Upper lobe of left lung (tissue), 4 donors: ENCODE results near the gene RHOC.

Experiments
- POLR2A ChIP-seq, 4 donors: fragments of 450-650 bp; IDR thresholded peaks; one replicate each; pipeline ENCODE4 v1.5.1; 2016 to 2017; ENCODE audit warnings: antibody characterized with exemption in 4 of 4, mild to moderate bottlenecking in 2 of 4
- TF ChIP-seq, protein P1 (sequence below), 6 experiments: fragments of 450-650 bp in 4 of 6; fragments of 200-600 bp in 2 of 6; sonication (generic) in 2 of 6; IDR thresholded peaks; one replicate each; pipeline ENCODE4 v1.5.1; 2016 to 2019; ENCODE audit warnings: antibody characterized with exemption in 6 of 6

DNA sequence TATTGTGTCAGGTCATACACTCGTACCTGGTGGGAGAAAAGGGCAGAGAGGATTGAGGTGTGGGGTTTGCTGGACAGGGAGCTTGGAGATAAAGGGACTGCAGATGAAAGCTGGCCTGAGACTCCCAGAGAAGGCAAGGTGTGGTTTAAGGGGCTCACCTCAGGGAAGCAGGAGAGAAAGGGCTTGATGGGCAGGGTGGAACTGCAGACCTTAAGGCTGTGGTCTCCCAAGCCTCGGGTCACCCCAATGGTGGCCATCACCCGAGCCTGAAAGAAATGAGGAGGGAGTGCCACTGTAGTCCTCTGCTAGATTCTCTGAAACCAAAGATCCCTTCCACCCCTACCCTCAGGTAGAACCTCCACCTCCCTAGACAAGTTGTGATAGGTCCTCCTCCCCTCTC, 3.7 kb upstream of the RHOC start:
- no peak for TF ChIP-seq POLR2A (IDR thresholded peaks at IDR 0.05)
- TF ChIP-seq, protein P1, sequence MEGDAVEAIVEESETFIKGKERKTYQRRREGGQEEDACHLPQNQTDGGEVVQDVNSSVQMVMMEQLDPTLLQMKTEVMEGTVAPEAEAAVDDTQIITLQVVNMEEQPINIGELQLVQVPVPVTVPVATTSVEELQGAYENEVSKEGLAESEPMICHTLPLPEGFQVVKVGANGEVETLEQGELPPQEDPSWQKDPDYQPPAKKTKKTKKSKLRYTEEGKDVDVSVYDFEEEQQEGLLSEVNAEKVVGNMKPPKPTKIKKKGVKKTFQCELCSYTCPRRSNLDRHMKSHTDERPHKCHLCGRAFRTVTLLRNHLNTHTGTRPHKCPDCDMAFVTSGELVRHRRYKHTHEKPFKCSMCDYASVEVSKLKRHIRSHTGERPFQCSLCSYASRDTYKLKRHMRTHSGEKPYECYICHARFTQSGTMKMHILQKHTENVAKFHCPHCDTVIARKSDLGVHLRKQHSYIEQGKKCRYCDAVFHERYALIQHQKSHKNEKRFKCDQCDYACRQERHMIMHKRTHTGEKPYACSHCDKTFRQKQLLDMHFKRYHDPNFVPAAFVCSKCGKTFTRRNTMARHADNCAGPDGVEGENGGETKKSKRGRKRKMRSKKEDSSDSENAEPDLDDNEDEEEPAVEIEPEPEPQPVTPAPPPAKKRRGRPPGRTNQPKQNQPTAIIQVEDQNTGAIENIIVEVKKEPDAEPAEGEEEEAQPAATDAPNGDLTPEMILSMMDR (IDR thresholded peaks at IDR 0.05) = no peak
